Skeletal muscle tissue (tissue), 4 donors: ENCODE results near the gene DCLK1. TPM values are rescaled to one million over a fixed set of nuclear protein-coding genes. Genes with fewer than 3 reads are reported as not detected.
A peak's percentile ranks its signal among the peaks of the same experiment; 100 is the strongest.

Experiments
- H3K27ac ChIP-seq: one replicate; pipeline ENCODE4 v1.7.0; 2013; ENCODE audit warnings: mild to moderate bottlenecking, low read depth, low read length, inconsistent platforms
- H3K27me3 ChIP-seq, 3 donors: one replicate each; pipeline ENCODE4 v1.7.0; 2013; ENCODE audit warnings: low read length in 3 of 3; ENCODE audit not compliant: control insufficient read depth in 3 of 3, insufficient read depth in 3 of 3
- H3K36me3 ChIP-seq, 3 donors: one replicate each; pipeline ENCODE4 v1.7.0; 2013; ENCODE audit warnings: low read length in 3 of 3; ENCODE audit not compliant: control insufficient read depth in 3 of 3, insufficient read depth in 3 of 3
- H3K4me1 ChIP-seq, 3 donors: one replicate each; pipeline ENCODE4 v1.7.0; 2013; ENCODE audit warnings: low read length in 3 of 3, mild to moderate bottlenecking in 3 of 3; ENCODE audit not compliant: control insufficient read depth in 3 of 3, insufficient read depth in 3 of 3
- H3K4me3 ChIP-seq, 3 donors: one replicate each; pipeline ENCODE4 v1.7.0; 2013; ENCODE audit warnings: low read length in 3 of 3
- H3K9ac ChIP-seq, 3 donors: one replicate each; pipeline ENCODE4 v1.7.0; 2013; ENCODE audit warnings: low read length in 3 of 3, mild to moderate bottlenecking in 3 of 3, moderate library complexity in 2 of 3, low read depth in 1 of 3
- H3K9me3 ChIP-seq, 3 donors: one replicate each; pipeline ENCODE4 v1.7.0; 2013; ENCODE audit warnings: low read length in 3 of 3; ENCODE audit not compliant: control insufficient read depth in 3 of 3
- total RNA-seq: library from RNA; depleted of rRNA; stranded (reverse); fragments of >200 nt; gene quantifications from one replicate; pipeline ENCODE4 v1.2.3, GENCODE V29; 2014
- donor health status: Osteomylitis.

The DCLK1 gene
- total RNA-seq, 1 donor from 2014 or later, result 92.9 TPM

DNA sequence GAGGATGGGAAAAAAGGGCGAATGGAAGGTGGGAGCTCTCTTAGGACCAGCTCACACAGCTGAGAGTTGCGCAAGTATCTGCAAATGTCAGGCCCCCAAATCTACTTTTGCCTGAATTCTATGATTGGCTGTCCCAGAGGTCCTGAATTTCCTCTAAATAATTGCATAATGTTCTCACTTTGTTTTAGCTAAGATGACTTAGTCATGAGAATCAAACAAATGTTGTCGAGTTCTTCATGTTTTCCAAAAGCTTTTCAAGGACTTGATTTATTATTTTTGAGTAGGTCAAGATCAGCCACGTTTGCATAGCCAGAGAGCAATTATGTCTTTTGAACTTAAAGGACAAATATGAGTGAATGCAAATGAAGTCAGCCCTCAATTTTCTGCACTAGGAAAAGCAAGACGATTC, 408.1 kb downstream of the DCLK1 start:
- Histone ChIP-seq H3K4me1 (peaks cover 0 to 20% (median 13%) of the 10 kb centered on the region in 3 donors), H3K27me3 (peaks cover 0 to 2% (median 0%) of the 10 kb centered on the region in 3 donors), H3K36me3 (no peaks in the 10 kb centered on the region), H3K4me3 (no peak overlapping the region), H3K9me3 (no peaks in the 10 kb centered on the region), H3K9ac (no peak overlapping the region), H3K27ac (no peak overlapping the region)

DNA sequence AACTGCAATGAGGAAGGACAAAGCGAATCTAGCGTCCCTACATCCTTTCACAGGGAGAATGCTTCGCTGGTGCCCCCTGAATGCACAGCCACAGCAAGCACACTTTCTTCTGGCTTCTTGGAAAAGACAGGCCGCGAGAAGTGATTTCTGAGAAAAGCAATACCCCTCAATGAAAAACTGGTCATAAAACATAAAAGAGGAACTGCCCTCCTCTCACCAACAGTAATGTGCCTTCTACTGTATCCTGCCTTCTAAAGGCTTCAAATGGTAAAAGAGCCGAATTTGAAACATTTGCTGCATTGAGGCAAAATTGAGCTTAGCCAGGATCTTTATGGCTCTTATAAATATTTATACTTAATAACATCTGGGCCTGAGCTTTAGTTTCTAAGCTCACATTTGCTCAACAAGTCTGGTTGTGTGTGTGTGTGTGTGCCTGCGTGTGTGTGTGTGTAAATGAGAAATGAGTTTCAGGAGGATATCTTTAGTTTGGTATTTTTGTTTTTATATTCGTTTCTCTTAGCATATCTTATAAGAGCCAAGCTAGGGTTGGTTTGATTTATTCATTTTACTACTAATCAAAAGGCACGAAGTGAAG, 408.6 kb downstream of the DCLK1 start:
- Histone ChIP-seq H3K27me3 (peaks cover 0 to 2% (median 0%) of the 10 kb centered on the region in 3 donors), H3K27ac (no peak overlapping the region), H3K36me3 (no peaks in the 10 kb centered on the region), H3K4me1 (peaks cover 0 to 20% (median 13%) of the 10 kb centered on the region in 3 donors), H3K9ac (no peak overlapping the region), H3K9me3 (no peaks in the 10 kb centered on the region), H3K4me3 (no peak overlapping the region)

DNA sequence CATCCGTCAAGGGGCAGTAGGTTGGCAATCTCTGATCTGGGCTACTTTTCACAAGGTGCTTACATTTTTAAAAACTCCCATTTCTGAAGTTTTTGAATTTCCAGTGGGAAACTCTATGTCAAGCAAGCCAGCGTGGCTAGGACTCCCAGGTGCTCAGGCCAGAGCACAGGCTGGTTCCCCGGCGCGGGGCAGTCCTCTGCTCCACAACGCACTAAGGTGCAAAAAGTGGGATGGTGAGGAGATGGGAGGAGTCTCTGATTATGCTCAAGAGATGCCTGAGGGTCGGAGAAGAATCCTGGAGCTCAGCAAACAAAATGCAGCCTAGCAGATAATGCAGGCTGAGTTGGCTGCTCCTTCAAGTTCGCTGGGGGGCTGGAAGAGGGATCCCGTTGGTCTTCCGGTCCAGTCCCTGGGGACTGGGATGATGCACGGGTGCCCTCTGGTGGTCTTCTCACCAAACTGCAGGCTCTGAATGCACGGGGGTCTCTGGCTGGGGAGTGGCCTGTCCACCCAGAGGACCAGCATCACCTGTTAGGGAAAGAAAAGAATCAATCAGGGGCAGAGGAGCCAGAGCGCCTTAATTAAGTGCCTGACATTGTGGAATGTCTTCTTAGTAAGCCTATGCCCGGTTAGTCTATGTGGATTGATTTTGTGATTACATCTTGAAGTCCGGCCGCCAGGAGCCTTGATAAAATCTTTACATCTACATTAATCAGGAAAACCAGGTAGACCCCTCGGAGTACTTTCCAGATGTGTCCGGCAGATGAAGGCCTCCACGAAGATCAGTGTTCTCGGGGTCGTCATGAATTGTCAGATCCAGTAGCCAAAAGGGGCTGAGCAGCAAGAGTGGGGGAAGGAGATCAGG, 410.3 kb downstream of the DCLK1 start:
- Histone ChIP-seq H3K9ac (no peak overlapping the region), H3K27ac (no peak overlapping the region), H3K9me3 (no peaks in the 10 kb centered on the region), H3K4me1 (peaks cover 0 to 20% (median 16%) of the 10 kb centered on the region in 3 donors), H3K4me3 (peak overlapping the region in 2 of 3 donors; percentile 32 to 38), H3K36me3 (no peaks in the 10 kb centered on the region), H3K27me3 (peaks cover 0 to 2% (median 0%) of the 10 kb centered on the region in 3 donors)

DNA sequence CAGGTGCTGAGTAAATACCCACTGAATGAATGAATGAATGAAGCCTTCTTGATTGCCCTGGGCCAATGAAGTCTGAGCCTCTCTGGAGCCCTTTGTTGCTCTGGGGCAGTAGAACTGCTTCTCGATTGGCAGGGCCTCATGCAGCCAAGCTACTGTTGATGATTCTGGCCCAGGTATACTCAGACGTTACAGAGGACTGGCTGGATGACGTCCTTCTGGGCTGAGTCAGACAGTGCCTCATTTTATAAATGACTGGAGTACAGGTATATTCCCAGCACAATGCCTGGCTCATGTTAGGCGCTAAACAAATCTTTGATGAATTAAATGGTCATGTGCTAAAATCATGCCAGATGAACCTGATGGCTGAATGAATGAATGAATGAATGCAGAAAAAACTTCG, 410.9 kb downstream of the DCLK1 start:
- Histone ChIP-seq H3K27me3 (peaks cover 0 to 2% (median 0%) of the 10 kb centered on the region in 3 donors), H3K9me3 (no peaks in the 10 kb centered on the region), H3K9ac (no peak overlapping the region), H3K4me1 (peaks cover 0 to 20% (median 16%) of the 10 kb centered on the region in 3 donors), H3K27ac (no peak overlapping the region), H3K4me3 (no peak overlapping the region), H3K36me3 (no peaks in the 10 kb centered on the region)

Other genes with a start within 250 kb of the DCLK1 start
- gene SOHLH2, start 83.2 kb upstream of the DCLK1 start, total RNA-seq, result 3.1 TPM
- 2.1 TPM for gene CCDC169, start 166.4 kb upstream of the DCLK1 start, total RNA-seq
- 34.4 TPM for gene SPART, start 215.0 kb upstream of the DCLK1 start, total RNA-seq